ENCODE results near the gene GPR33. TPM values are rescaled to one million over a fixed set of nuclear protein-coding genes. Genes with fewer than 3 reads are reported as not detected.

The GPR33 gene
- total and polyA plus RNA-seq, 8 donors = not detected

DNA sequence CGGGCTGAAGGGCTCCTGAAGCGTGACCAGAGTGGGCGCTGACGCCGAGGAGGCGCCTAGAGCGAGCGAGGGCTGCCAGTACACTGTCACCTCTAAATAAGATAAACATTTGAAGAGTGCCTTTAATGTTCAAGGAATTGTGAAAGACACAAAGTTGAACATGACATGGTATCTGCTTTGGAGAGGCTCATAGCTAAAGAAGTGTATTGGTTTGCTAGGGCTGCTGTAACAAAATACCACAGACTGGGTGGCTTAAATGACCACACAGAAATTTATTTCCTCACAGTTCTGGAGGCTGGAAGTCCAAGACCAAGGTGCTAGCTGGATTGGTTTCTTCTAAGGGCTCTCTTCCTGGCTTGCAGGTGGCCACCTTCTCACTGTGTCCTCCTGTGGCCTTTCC is 39.7 kb upstream of the GPR33 start:
- no peaks in the 10 kb centered on the region for H3K4me1 ChIP-seq
- intact Hi-C loops (cut with DNase I; ENCODE audit: low total_unique reads) = no loop called here
- TF ChIP-seq POLR2A (IDR thresholded peaks at IDR 0.05) (no peak), POLR2AphosphoS5 (IDR thresholded peaks at IDR 0.05) (no peak), EP300 (IDR thresholded peaks at IDR 0.05) (no peak)
- TF ChIP-seq, protein P1, sequence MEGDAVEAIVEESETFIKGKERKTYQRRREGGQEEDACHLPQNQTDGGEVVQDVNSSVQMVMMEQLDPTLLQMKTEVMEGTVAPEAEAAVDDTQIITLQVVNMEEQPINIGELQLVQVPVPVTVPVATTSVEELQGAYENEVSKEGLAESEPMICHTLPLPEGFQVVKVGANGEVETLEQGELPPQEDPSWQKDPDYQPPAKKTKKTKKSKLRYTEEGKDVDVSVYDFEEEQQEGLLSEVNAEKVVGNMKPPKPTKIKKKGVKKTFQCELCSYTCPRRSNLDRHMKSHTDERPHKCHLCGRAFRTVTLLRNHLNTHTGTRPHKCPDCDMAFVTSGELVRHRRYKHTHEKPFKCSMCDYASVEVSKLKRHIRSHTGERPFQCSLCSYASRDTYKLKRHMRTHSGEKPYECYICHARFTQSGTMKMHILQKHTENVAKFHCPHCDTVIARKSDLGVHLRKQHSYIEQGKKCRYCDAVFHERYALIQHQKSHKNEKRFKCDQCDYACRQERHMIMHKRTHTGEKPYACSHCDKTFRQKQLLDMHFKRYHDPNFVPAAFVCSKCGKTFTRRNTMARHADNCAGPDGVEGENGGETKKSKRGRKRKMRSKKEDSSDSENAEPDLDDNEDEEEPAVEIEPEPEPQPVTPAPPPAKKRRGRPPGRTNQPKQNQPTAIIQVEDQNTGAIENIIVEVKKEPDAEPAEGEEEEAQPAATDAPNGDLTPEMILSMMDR (IDR thresholded peaks at IDR 0.05) = no peak
- H3K27ac ChIP-seq = no peak overlapping the region
- WGBS, 5 donors = 78 to 95% (median 84%) methylated on average over 8 of the region's 8 CpGs
- no peaks in the 10 kb centered on the region for H3K27me3 ChIP-seq
- H3K4me3 ChIP-seq = no peak overlapping the region
- DNase-seq = no peak
- no peaks in the 10 kb centered on the region for H3K9me3 ChIP-seq
- no peaks in the 10 kb centered on the region for H3K36me3 ChIP-seq

DNA sequence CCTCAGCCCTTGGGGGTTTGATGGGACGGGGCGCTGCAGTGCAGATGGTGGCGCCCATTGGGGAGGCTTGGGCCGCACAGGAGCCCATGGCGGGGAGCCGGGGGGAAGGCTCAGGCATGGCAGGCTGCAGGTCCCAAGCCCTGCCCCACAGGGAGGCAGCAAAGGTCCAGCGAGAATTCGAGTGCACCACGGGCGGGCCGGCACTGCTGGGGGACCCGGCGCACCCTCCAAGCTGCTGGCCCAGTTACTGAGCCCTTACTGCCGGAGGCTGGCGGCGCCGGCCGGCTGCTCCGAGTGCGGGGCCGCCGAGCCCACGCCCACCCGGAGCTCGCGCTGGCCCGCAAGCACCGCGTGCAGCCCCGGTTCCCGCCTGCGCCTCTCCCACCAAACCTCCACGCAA is 39.2 kb upstream of the GPR33 start:
- intact Hi-C loops (cut with DNase I; ENCODE audit: low total_unique reads) = no loop called here
- TF ChIP-seq POLR2A (IDR thresholded peaks at IDR 0.05) (no peak), EP300 (IDR thresholded peaks at IDR 0.05) (no peak), POLR2AphosphoS5 (IDR thresholded peaks at IDR 0.05) (no peak)
- TF ChIP-seq, protein P1 (IDR thresholded peaks at IDR 0.05) = no peak
- H3K4me3 ChIP-seq = no peak overlapping the region
- no peak for DNase-seq
- no peak overlapping the region for H3K27ac ChIP-seq
- H3K36me3 ChIP-seq = no peaks in the 10 kb centered on the region
- 94 to 99% (median 96%) methylated on average over 13 to 33 of the region's 33 CpGs for WGBS, 5 donors
- no peaks in the 10 kb centered on the region for H3K9me3 ChIP-seq
- H3K27me3 ChIP-seq = no peaks in the 10 kb centered on the region
- no peaks in the 10 kb centered on the region for H3K4me1 ChIP-seq

- no peaks in the 10 kb centered on the region for H3K9me3 ChIP-seq
- H3K27me3 ChIP-seq = no peaks in the 10 kb centered on the region
- H3K4me3 ChIP-seq = no peak overlapping the region
- DNase-seq = no peak
- H3K4me1 ChIP-seq = no peaks in the 10 kb centered on the region
- H3K36me3 ChIP-seq = no peaks in the 10 kb centered on the region
- intact Hi-C loops (cut with DNase I; ENCODE audit: low total_unique reads) = loop anchor here (10.0 kb wide), 1 partner anchor 744 kb away; no protein-coding TSS in a partner anchor
- 89 to 97% (median 94%) methylated on average over 1 of the region's 1 CpG for WGBS, 5 donors
- no peak overlapping the region for H3K27ac ChIP-seq
- TF ChIP-seq EP300 (IDR thresholded peaks at IDR 0.05) (no peak), POLR2A (IDR thresholded peaks at IDR 0.05) (no peak), POLR2AphosphoS5 (IDR thresholded peaks at IDR 0.05) (no peak)
- TF ChIP-seq, protein P1 (IDR thresholded peaks at IDR 0.05) = no peak
Observed at GRCh38 chr14:31510855-31511254, 23.0 kb upstream of the GPR33 start.

DNA sequence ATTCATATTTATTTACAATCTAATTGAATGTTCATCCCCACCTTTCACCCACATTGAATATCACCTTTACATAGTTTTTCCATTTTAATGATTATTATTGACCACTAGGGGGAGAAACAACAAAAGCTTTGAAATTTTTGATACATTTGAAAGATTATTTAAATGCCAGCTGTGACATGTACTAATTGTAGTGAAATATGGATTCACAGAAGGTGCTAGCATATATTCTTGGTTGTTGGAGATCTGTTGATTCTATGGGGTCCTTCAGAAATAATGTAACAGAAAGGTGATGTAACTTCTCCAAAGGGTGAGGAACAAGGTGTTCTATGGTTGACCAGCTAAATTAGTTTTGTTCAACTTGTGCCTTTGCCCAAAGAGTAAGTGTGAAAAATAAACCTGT is 22.4 kb upstream of the GPR33 start:
- intact Hi-C loops (cut with DNase I; ENCODE audit: low total_unique reads) = loop anchor here (10.0 kb wide), 1 partner anchor 745 kb away; no protein-coding TSS in a partner anchor
- peak in 1 of 2 donors; percentile 26 for DNase-seq
- no peak overlapping the region for H3K27ac ChIP-seq
- H3K4me1 ChIP-seq = peaks cover 0 to 5% (median 0%) of the 10 kb centered on the region in 4 donors
- no peaks in the 10 kb centered on the region for H3K27me3 ChIP-seq
- H3K36me3 ChIP-seq = no peaks in the 10 kb centered on the region
- no peaks in the 10 kb centered on the region for H3K9me3 ChIP-seq
- no peak overlapping the region for H3K4me3 ChIP-seq
- TF ChIP-seq, protein P1 (IDR thresholded peaks at IDR 0.05) = peak in 3 of 7 experiments; percentile 42 to 95 (median 66)
- no peak for TF ChIP-seq POLR2AphosphoS5 (IDR thresholded peaks at IDR 0.05)
